ENCODE data around the gene KCNMA1. TPM values are rescaled to one million over a fixed set of nuclear protein-coding genes. Genes with fewer than 3 reads are reported as not detected.

The KCNMA1 gene
- total and polyA plus RNA-seq, 4 experiments from 2014 or later = 0.26 TPM; not detected in 3

DNA sequence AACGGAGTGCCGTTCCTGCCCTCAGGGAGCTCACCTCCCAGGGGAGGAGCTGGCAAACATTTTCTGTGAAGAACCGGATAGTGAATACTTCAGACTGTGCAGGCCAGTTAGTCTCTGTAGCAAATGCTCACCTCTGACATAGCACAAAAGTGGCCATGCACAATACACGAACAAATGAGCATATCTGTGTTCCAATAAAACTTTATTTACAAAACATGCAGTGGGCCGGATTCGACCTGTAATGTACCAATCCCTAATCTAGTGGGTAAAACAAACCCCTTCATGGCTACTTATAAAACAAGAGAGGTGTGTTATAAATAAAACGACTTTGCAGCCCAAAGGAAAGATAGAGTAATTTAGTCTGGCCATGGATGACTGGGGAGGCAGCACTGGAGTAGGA is 48.7 kb downstream of the KCNMA1 start:
- Mint-ChIP-seq H3K27me3 (peaks cover 2 to 6% of the 10 kb centered on the region in 2 donors), H3K27ac (no peak overlapping the region), H3K36me3 (no peaks in the 10 kb centered on the region), H3K4me1 (no peaks in the 10 kb centered on the region), H3K4me3 (no peak overlapping the region), H3K9me3 (no peaks in the 10 kb centered on the region)
- CTCF ChIA-PET (ENCODE audit: partially characterized antibody) = no interaction called here
- Histone ChIP-seq H3K27me3 (ENCODE audit: insufficient read depth, low read length) (no peaks in the 10 kb centered on the region), H3K4me3 (ENCODE audit: low read length in 2 of 2) (no peak overlapping the region), H3K36me3 (ENCODE audit: insufficient read depth, low read length) (no peaks in the 10 kb centered on the region), H3K4me1 (ENCODE audit: insufficient read depth, low read length) (no peaks in the 10 kb centered on the region), H3K27ac (ENCODE audit: low read depth, low read length) (no peak overlapping the region), H3K9me3 (ENCODE audit: control insufficient read depth in 1 of 2, low read length in 2 of 2) (no peaks in the 10 kb centered on the region)
- intact Hi-C loops (cut with micrococcal nuclease) = no loop called here
- POLR2A ChIA-PET (ENCODE audit: partially characterized antibody) = no interaction called here
- DNase-seq = no peak

DNA sequence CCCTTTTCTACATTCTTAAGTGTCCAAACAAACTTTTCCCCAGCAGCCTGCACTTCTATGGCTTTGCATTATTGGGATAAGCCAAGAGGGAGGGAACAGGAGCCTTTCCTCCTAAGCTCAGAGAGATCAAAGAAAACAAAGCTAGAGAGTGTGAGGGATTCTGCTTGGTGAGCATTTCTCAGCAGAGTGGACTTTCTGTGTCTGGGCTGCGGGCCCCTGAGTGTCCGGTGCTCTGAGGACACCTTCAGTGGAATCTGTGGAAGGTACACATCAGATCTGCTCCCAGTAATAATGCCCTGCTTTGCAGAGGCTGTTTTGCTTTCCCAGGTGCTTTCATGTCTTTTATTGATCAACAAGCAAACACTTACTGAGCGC is 50.2 kb downstream of the KCNMA1 start:
- no peaks in the 10 kb centered on the region for H3K4me1 ChIP-seq (ENCODE audit: insufficient read depth, low read length)
- H3K27me3 ChIP-seq (ENCODE audit: insufficient read depth, low read length) = no peaks in the 10 kb centered on the region
- no peak for DNase-seq
- ChIA-PET POLR2A (ENCODE audit: partially characterized antibody) (no interaction called here), CTCF (ENCODE audit: partially characterized antibody) (no interaction called here)
- Mint-ChIP-seq H3K36me3 (no peaks in the 10 kb centered on the region), H3K9me3 (no peaks in the 10 kb centered on the region), H3K4me3 (no peak overlapping the region), H3K27ac (no peak overlapping the region), H3K4me1 (peaks cover 0 to 2% (median 0%) of the 10 kb centered on the region in 4 donors), H3K27me3 (peaks cover 2 to 6% of the 10 kb centered on the region in 2 donors)
- no peaks in the 10 kb centered on the region for H3K9me3 ChIP-seq (ENCODE audit: control insufficient read depth in 1 of 2, low read length in 2 of 2)
- no peak overlapping the region for H3K27ac ChIP-seq (ENCODE audit: low read depth, low read length)
- H3K4me3 ChIP-seq (ENCODE audit: low read length in 2 of 2) = no peak overlapping the region
- H3K36me3 ChIP-seq (ENCODE audit: insufficient read depth, low read length) = no peaks in the 10 kb centered on the region
- intact Hi-C loops (cut with micrococcal nuclease) = no loop called here

DNA sequence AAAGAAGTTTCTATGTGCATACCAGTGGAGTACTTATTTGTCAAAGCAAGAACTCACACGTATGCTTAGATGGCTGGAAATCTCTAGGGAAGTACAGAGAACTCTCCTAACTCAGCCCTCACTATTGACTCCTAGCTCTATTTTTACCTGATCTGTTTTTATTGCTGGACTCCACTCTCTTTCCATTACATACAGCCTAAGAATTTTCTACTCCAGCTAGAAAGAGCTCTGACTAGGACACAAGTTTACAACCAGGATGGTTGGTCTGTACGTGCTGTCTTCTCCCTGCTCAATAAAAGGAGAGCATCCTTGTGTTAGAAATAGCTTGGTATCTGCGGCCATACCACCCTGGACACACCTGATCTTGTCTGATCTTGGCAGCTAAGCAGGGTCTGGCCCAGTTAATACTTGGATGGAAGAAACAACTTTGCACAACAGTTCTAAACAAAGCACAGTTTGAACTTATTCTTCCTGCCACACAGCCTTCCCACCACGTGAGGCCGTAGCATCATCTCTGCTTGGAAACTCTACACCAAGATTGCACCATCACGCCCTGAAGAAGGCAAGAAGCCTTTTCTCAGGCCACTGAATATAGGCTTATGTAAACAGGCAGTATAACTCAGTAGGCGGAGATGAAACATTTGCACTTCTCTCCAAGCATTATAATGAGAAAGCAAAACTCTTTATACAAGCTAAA is 50.7 kb downstream of the KCNMA1 start:
- ChIA-PET CTCF (ENCODE audit: partially characterized antibody) (no interaction called here), POLR2A (ENCODE audit: partially characterized antibody) (no interaction called here)
- Histone ChIP-seq H3K9me3 (ENCODE audit: control insufficient read depth in 1 of 2, low read length in 2 of 2) (no peaks in the 10 kb centered on the region), H3K36me3 (ENCODE audit: insufficient read depth, low read length) (no peaks in the 10 kb centered on the region), H3K4me1 (ENCODE audit: insufficient read depth, low read length) (no peaks in the 10 kb centered on the region), H3K4me3 (ENCODE audit: low read length in 2 of 2) (no peak overlapping the region), H3K27ac (ENCODE audit: low read depth, low read length) (no peak overlapping the region), H3K27me3 (ENCODE audit: insufficient read depth, low read length) (no peaks in the 10 kb centered on the region)
- intact Hi-C loops (cut with micrococcal nuclease) = no loop called here
- H3K4me3 Mint-ChIP-seq = no peak overlapping the region
- H3K27ac Mint-ChIP-seq = peak overlapping the region in 1 of 7 donors; percentile 11
- H3K36me3 Mint-ChIP-seq = no peaks in the 10 kb centered on the region
- H3K4me1 Mint-ChIP-seq = peaks cover 0 to 2% (median 0%) of the 10 kb centered on the region in 4 donors
- DNase-seq = no peak
- H3K27me3 Mint-ChIP-seq = peaks cover 2 to 4% of the 10 kb centered on the region in 2 donors
- no peaks in the 10 kb centered on the region for H3K9me3 Mint-ChIP-seq

DNA sequence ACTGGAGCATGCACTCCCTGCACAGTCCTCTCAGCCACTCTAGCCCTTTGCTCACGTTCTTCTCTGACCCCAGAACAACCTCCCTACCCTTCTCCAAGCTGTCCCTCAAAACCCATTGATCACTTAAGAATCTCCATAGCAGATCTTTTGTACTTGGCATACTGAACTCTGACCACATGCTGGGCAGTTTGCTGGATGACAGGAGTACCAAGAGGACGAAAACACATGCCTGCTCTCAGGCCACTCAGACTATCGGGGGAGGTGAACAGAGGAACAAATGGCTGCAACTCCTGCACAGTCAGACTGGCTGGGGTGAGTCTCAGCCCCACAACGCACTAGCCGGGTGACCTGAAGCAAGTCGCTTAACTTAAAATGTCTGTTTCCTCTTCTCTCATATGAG is 52.7 kb downstream of the KCNMA1 start:
- no peaks in the 10 kb centered on the region for H3K36me3 Mint-ChIP-seq
- H3K27me3 Mint-ChIP-seq = peaks cover 2 to 4% of the 10 kb centered on the region in 2 donors
- no peaks in the 10 kb centered on the region for H3K9me3 Mint-ChIP-seq
- H3K4me1 Mint-ChIP-seq = peaks cover 0 to 2% (median 0%) of the 10 kb centered on the region in 4 donors
- Histone ChIP-seq H3K27ac (ENCODE audit: low read depth, low read length) (no peak overlapping the region), H3K36me3 (ENCODE audit: insufficient read depth, low read length) (no peaks in the 10 kb centered on the region), H3K4me1 (ENCODE audit: insufficient read depth, low read length) (no peaks in the 10 kb centered on the region), H3K4me3 (ENCODE audit: low read length in 2 of 2) (no peak overlapping the region), H3K27me3 (ENCODE audit: insufficient read depth, low read length) (no peaks in the 10 kb centered on the region), H3K9me3 (ENCODE audit: control insufficient read depth in 1 of 2, low read length in 2 of 2) (no peaks in the 10 kb centered on the region)
- no peak for DNase-seq
- ChIA-PET POLR2A (ENCODE audit: partially characterized antibody) (no interaction called here), CTCF (ENCODE audit: partially characterized antibody) (no interaction called here)
- H3K4me3 Mint-ChIP-seq = no peak overlapping the region
- no peak overlapping the region for H3K27ac Mint-ChIP-seq
- intact Hi-C loops (cut with micrococcal nuclease) = no loop called here

DNA sequence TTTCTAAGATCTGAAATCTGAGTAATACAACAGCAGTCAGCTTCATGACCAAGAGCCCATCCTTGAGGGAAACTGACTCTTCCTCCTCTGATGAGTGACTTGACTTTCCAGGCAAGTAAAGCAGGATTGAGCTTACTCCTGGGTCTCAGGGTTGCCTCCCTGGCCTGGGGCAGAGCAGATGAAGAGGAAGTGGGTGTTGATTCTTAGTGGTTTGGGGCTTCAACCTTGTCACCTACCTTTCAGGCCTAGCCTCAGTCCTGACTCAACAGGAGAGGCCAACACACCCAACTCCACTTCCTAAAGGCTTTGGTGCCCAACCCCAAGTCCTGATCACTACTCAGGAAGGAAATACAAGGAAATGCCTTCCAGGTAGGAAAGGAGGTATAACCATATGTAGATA is 54.1 kb downstream of the KCNMA1 start:
- H3K4me1 ChIP-seq (ENCODE audit: insufficient read depth, low read length) = no peaks in the 10 kb centered on the region
- H3K9me3 ChIP-seq (ENCODE audit: control insufficient read depth in 1 of 2, low read length in 2 of 2) = no peaks in the 10 kb centered on the region
- H3K27ac Mint-ChIP-seq = no peak overlapping the region
- peaks cover 2 to 4% of the 10 kb centered on the region in 2 donors for H3K27me3 Mint-ChIP-seq
- intact Hi-C loops (cut with micrococcal nuclease) = no loop called here
- no peak overlapping the region for H3K27ac ChIP-seq (ENCODE audit: low read depth, low read length)
- no peak for DNase-seq
- H3K36me3 Mint-ChIP-seq = no peaks in the 10 kb centered on the region
- no peak overlapping the region for H3K4me3 Mint-ChIP-seq
- H3K4me1 Mint-ChIP-seq = peaks cover 0 to 2% (median 0%) of the 10 kb centered on the region in 4 donors
- no peaks in the 10 kb centered on the region for H3K36me3 ChIP-seq (ENCODE audit: insufficient read depth, low read length)
- H3K9me3 Mint-ChIP-seq = no peaks in the 10 kb centered on the region
- POLR2A ChIA-PET (ENCODE audit: partially characterized antibody) = no interaction called here
- CTCF ChIA-PET (ENCODE audit: partially characterized antibody) = no interaction called here
- no peaks in the 10 kb centered on the region for H3K27me3 ChIP-seq (ENCODE audit: insufficient read depth, low read length)
- H3K4me3 ChIP-seq (ENCODE audit: low read length in 2 of 2) = no peak overlapping the region

DNA sequence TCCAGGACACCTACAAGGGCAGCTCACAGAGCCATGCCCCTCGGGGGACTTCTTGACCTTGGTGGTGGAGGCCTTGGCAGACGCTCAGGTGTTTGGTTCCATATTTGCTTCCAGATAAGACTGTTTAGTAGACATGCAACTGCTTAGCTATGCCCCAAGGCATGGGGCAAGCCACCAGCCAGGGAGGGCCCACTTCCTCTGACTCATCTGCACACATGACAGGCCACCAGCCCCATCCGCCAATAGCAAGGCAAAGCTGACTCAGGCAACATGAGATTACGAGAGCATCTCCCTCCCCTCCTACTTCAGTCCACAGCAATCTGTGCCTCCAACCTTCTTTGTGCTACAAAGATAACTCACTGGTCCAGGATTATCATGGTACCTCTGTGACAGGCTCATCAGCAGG is 54.9 kb downstream of the KCNMA1 start:
- DNase-seq = no peak

DNA sequence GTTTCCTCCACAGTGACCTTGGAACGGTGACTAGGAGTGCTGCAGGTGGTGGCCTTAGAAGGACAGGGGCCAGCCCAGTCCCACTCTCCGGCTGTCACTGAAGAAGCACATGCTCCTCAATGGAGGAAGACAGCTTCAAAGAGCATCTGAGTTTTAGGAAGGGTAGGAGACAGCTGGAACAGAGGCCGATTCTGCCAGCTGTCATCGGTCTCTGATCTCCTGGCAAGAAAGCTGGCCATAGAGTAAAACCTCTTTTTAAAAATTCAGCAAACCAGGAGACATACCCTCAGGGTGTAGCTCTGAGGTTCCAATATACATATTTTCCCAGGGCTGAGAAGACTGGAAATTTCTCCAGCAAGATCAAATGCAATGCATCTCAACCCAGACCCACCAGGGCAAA is 55.9 kb downstream of the KCNMA1 start:
- no peaks in the 10 kb centered on the region for H3K4me1 ChIP-seq (ENCODE audit: insufficient read depth, low read length)
- DNase-seq = no peak
- no peaks in the 10 kb centered on the region for H3K27me3 ChIP-seq (ENCODE audit: insufficient read depth, low read length)
- Mint-ChIP-seq H3K36me3 (no peaks in the 10 kb centered on the region), H3K9me3 (no peaks in the 10 kb centered on the region), H3K4me3 (no peak overlapping the region), H3K27me3 (peaks cover 2 to 4% of the 10 kb centered on the region in 2 donors), H3K4me1 (peaks cover 0 to 2% (median 0%) of the 10 kb centered on the region in 4 donors), H3K27ac (no peak overlapping the region)
- H3K27ac ChIP-seq (ENCODE audit: low read depth, low read length) = no peak overlapping the region
- H3K9me3 ChIP-seq (ENCODE audit: control insufficient read depth in 1 of 2, low read length in 2 of 2) = no peaks in the 10 kb centered on the region
- intact Hi-C loops (cut with micrococcal nuclease) = no loop called here
- no peak overlapping the region for H3K4me3 ChIP-seq (ENCODE audit: low read length in 2 of 2)
- ChIA-PET CTCF (ENCODE audit: partially characterized antibody) (no interaction called here), POLR2A (ENCODE audit: partially characterized antibody) (no interaction called here)
- H3K36me3 ChIP-seq (ENCODE audit: insufficient read depth, low read length) = no peaks in the 10 kb centered on the region

More for the DNA sequence above, 54.9 kb downstream of the KCNMA1 start:
- no peak overlapping the region for H3K4me3 Mint-ChIP-seq
- no peak overlapping the region for H3K27ac Mint-ChIP-seq
- no peaks in the 10 kb centered on the region for H3K9me3 Mint-ChIP-seq
- H3K36me3 Mint-ChIP-seq = no peaks in the 10 kb centered on the region
- H3K27me3 Mint-ChIP-seq = peaks cover 2 to 4% of the 10 kb centered on the region in 2 donors
- Histone ChIP-seq H3K4me3 (ENCODE audit: low read length in 2 of 2) (no peak overlapping the region), H3K36me3 (ENCODE audit: insufficient read depth, low read length) (no peaks in the 10 kb centered on the region), H3K27ac (ENCODE audit: low read depth, low read length) (no peak overlapping the region), H3K4me1 (ENCODE audit: insufficient read depth, low read length) (no peaks in the 10 kb centered on the region), H3K27me3 (ENCODE audit: insufficient read depth, low read length) (no peaks in the 10 kb centered on the region), H3K9me3 (ENCODE audit: control insufficient read depth in 1 of 2, low read length in 2 of 2) (no peaks in the 10 kb centered on the region)
- ChIA-PET POLR2A (ENCODE audit: partially characterized antibody) (no interaction called here), CTCF (ENCODE audit: partially characterized antibody) (no interaction called here)
- H3K4me1 Mint-ChIP-seq = peaks cover 0 to 2% (median 0%) of the 10 kb centered on the region in 4 donors
- intact Hi-C loops (cut with micrococcal nuclease) = no loop called here

DNA sequence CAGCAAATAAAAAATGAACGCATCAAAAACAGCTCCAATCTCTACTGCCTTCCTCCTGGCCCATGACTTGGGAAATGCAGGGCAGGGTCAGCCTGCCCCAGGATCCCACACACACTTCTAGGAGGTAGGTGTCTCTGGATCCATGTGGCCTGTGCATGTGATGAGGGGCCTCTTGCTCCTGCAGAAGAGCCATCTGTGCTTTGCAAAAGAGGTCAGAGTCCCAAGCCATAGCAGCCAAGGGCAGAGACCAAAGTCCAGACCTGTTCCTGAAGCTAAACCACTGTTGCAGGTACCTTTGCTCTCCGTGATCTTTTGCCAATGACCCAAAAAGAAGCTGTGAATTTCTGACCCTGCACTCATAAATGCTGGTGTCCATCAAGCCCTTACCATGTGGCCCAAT is 57.1 kb downstream of the KCNMA1 start:
- H3K27me3 Mint-ChIP-seq = peaks cover 2% of the 10 kb centered on the region in 2 donors
- no peak for DNase-seq
- H3K9me3 Mint-ChIP-seq = no peaks in the 10 kb centered on the region
- H3K36me3 Mint-ChIP-seq = no peaks in the 10 kb centered on the region
- H3K9me3 ChIP-seq (ENCODE audit: control insufficient read depth in 1 of 2, low read length in 2 of 2) = no peaks in the 10 kb centered on the region
- H3K4me3 ChIP-seq (ENCODE audit: low read length in 2 of 2) = no peak overlapping the region
- ChIA-PET POLR2A (ENCODE audit: partially characterized antibody) (no interaction called here), CTCF (ENCODE audit: partially characterized antibody) (no interaction called here)
- peaks cover 0 to 2% (median 0%) of the 10 kb centered on the region in 4 donors for H3K4me1 Mint-ChIP-seq
- H3K27ac Mint-ChIP-seq = no peak overlapping the region
- H3K27me3 ChIP-seq (ENCODE audit: insufficient read depth, low read length) = no peaks in the 10 kb centered on the region
- H3K27ac ChIP-seq (ENCODE audit: low read depth, low read length) = no peak overlapping the region
- intact Hi-C loops (cut with micrococcal nuclease) = no loop called here
- no peaks in the 10 kb centered on the region for H3K4me1 ChIP-seq (ENCODE audit: insufficient read depth, low read length)
- H3K4me3 Mint-ChIP-seq = no peak overlapping the region
- H3K36me3 ChIP-seq (ENCODE audit: insufficient read depth, low read length) = no peaks in the 10 kb centered on the region

Measured in CD4-positive, alpha-beta memory T cell (primary cell).